Ureter (tissue), 1 donor: ENCODE measurements around the gene TMEM212. TPM values are rescaled to one million over a fixed set of nuclear protein-coding genes. Genes with fewer than 3 reads are reported as not detected.
A peak's percentile ranks its signal among the peaks of the same experiment; 100 is the strongest.

Source experiments
- DNase-seq: peaks from one replicate; pipeline ENCODE4 v3.0.0-alpha.2; 2020; ENCODE audit warnings: low spot score
- total RNA-seq: library from RNA; stranded (reverse); gene quantifications from one replicate; pipeline ENCODE4 v1.2.4, GENCODE V29; 2023
- donor health status: DM: yes; HTN: yes; CAD: no.

The TMEM212 gene
- total RNA-seq = not detected

DNA sequence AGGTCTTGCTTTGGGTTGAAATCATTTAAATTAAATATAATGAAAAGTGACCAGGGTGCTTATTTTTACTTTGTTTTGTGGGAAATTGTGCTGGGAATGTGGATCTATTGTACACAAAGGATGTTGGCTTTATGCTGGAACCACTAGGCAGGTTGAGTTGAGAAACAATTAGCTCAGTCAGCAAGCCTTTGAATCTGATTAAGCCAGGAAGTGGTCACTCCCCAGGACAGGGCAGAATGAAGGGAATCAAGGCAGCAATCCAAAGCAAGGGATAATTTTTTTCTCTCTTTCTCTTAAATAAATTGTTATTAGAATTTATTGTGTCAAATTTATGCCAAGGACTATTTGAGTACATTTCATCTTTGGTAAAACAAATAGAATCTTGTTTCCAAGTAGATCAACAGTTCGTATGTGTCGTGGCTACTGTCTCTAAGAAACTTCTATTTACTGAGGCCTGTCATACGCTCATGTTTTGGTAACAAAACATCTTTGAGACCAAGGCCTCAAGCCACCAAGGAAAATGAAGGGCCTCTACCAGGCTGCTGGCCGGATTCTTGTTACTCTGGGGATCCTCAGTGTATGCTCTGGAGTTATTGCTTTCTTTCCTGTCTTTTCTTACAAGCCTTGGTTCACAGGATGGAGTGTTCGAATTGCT, at the start of gene TMEM212:
Gene TMEM212, plus strand, starts transcription at position 486 of the 655 bp plus-strand sequence. Its CDS starts 35 bp downstream, at position 521.
- DNase-seq = no peak

DNA sequence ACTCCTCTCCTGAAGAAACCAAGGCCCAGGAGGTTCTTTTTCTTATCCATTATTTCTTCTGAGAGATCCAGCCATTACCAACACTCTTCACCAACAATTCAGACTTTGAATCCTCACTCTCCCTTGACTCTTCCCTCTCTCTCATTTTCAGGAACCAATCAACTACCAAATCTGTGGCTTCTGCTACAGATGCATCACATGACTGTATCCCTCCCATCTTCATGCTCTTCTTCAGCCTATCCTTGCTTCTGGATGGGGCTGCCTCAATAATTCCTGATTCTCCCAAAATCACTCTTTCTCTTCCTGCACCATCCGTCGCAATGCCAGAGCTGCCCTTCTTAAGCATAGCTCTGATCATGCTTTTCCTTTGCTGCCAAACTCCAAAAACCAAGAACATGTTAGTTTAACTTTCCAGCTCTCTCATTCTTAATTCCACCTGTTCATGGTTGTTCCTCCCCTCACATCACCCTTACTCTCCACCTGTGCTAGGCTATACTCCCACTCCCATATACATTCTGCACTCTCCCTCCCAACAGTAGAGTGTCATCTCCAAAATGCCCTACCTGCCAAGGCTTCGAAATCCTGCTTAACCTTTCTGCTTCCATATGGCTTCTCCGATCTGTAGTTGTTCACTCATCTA, 46.4 kb upstream of the TMEM212 start:
- DNase-seq = no peak

DNA sequence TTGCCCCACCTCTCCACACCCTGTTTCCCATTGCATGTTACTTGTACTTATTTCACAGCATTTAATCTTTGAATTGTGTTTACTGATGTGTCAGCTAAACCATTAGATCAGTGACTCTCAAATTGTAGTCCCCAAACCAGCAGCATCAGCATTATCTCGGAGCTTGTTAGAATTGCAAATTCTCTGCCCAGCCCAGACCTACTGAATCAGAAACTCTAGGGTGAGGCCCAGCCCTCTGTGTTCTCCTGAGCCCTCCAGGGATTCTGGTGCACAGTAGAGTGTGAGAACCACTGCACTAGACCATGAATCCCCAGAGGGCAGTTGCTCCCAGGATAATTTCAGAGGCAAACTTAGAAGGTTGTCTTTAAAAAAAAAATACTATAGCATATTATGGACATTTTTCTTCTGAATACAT, 45.9 kb upstream of the TMEM212 start:
- DNase-seq = no peak

DNA sequence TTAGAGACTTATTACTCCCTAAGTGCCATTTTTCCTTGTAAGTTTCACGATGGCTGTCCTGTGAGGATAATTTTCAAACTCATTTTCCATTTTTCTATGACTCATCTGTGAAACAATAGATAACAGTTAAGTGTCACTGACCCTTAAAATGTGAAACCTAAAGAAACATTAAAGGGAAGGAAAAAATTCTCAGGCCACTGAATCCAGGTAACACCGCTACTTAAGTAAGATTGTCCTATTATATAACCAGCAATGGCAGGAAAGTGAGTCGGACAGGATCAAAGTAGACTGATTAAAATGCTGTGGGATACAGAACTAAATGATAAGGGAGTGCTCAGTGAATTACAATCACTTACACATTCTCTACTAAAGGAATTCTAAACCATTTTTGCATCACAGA, 45.3 kb upstream of the TMEM212 start:
- no peak for DNase-seq

DNA sequence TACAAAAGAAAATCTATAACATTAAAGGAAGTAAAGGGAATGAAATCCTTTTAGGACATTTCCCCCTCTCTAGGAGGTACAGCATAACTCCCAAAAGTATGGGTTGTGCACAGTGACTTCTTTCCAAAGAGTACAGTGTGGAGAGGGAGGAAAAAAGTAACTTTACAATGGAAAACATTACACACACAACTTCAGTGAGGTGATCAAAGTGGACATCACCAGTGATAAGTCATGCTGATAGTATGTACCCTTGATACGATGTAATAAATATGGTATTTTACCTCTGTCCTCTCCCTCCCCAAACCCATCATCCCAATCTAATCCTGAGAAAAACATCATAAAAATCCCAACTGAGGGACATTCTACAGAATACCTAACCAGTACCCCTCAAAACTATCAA, 43.6 kb upstream of the TMEM212 start:
- no peak for DNase-seq

DNA sequence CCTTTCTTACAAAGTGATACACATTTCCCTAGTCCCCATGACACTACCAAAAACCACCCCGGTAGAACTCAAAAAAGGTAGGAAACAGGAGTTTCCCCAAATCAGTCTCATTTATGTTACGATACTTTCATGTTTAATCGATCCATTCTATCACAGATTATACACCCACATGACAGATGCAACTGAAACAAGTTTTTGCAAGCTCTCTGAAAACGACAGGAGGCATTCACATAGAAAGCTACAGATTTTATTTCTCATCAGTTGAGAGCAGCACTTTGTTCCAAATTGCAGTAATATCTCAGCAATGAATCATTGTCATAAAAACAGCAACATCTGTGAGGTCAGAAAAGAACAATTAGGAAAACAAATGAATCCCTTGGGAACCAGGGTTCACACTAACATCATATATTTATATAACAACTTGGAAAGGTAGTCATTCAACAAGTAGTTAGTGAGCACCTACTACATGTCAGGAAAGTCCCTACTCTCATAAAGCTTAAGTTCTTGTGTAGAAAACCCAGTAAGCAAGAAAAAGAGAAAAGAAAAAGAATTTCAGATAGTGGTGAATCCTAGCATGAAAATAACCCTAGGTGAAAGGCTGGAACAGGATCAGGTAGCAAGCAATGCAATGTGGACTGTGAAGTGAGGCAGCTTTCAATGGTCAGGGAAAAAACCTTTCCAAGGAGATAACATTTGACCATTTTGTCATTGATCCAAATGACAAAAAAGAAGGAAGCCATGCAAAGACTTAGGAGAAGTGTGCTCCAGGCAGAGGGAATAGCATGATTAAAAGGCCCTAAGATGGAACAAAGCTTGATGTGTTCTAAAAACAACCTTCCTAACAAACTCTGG, 41.2 kb upstream of the TMEM212 start:
- no peak for DNase-seq

DNA sequence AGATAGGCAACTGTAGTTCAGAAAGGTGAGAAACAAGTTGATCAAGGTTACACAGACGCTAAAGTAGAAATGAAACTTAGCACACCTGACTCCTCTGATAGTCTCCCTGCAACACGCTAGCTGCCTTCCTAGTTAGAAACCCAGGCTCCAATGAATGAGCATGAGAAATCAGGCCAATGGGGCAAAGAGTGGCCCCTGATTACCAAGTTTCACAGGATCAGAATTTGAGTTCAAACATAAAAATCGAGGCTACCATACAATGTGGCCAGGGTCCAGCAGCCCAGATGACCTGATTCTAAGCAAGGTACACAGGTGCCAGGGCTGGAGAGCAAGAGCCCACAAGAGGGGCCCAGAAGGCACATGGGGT, 40.6 kb upstream of the TMEM212 start:
- no peak for DNase-seq

DNA sequence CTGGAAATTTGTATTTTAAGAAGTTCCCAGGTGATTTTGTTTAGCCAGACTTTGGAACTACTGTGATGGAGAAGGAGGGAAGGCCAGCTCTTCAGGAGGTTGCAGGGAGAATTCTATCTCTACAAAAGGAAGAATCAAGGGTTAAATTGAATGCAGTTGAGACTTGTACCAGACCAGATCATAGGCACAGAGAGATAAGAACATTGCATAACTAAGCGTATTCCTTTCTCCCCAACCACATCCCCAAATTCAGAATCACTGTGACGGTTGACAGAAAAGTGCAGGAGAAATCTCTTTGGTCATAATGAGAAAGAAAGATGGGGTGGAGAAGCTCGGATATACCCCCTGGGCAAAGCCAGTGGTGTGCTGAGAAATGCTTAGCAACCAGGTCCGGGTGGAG, 40.1 kb upstream of the TMEM212 start:
- no peak for DNase-seq

DNA sequence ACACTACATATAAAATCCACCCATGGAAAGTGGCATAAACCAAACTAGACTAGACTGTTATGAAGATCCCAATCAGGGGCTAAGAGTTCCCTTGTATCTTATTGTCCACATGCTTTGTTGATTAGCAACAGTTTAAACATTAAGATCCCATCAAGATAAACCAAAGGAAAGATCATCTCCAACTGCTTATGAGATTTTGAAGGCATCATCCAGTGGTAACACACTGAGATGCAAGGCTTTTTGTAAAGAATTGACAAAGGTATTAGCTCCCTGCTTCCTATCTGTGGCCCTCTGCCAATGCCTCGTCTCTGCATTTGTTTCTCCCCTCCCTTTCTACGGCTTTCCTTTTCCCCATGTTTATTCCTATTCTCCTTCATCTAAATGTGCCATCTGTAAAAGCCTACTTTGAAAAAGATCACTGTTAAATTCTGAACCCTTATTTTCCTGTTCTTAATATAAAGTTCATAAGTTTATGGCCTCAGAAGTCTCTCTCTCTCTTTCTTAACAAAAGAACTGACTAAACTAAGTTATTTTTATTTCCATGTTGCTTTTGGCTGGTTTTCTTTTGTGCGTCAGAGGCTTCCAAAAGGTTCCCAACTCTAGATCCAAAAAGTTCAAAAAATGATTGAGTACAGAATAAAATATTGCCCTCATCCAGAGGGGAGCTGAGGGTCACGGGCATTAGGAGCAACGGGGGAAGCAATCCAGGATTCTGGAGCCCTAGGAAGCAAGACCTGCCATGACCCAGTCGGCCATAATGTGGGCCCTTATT, 38.3 kb upstream of the TMEM212 start:
- DNase-seq = no peak

DNA sequence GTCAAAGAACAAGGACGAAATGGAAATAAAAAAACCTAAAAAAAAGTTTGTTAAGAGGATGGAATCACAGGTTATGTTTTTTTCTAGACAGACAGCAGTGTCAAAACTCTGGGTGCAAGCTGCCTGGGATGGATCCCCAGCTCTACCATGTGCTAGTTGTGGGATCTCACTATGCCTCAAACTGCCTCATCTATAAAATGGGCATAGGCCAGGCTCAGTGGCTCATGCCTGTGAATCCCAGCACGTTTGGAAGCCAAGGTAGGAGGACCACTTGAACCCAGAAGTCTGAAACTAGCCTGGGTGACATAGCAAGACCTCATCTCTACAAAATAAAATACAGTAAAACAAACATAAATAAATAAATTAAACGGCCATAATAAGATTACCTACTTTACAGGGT, 37.5 kb upstream of the TMEM212 start:
- no peak for DNase-seq

DNA sequence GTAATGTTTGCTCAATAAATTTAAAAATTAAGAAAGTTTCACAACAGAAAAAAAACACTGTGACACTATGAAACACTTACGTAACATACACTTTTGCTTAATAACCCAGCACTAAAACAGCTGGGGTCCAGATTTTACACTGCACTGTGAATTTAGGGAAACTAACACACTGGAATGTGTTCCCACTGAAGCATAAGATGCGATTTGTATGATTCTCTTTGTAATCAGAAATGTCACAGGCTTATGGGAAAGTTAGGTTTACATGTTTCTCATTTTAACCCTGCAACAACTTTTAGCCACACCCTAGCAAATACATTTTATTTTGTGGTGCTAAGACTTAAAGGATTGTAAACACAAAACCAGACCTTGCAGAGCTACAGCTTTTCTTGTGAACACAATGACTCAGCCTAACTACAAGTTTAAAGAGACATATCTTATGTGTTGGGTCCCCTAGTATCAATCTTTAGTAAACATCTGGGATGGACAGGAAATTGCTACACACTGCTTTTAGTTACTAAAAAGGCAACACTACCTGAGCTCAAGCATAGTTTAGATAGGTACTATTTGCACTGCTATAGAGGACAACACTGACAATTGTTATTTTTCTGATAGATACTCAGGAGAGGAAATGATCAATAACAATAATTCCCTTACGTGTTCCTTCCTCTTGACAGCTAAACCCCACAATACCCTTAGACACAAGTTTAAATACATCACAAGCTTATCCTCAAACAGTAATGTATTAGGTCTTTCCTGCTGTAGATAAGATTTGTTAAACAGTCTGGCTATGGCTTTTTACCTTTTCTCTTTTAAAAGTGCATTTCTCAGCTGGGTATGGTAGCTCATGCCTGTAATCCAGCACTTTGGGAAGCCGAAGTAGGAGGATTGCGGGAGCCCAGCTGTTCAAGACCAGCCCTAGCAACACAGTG, 36.7 kb upstream of the TMEM212 start:
- DNase-seq = no peak

DNA sequence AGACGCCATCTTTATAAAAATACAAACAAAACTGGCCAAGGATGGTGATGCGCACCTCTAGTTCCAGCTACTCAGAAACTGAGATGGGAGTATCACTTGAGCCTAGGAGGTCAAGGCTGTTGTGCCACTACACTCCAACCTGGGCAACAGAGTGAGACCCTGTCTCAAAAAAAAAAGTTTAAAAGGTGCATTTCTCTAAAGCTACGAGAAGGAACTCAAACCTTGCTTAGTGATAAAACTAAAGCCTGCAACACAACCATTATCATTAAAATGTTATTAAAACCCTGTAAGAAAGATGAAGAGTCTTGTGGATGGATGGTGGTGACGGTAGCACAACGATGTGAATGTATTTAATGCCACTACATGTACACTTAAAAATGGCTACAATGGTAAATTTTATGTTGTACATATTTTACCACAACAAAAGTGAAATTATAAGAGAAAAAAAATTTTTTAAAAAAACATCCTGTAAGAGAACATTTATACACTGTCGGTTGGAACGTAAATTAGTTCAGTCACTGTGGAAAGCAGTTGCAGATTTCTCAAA, 35.9 kb upstream of the TMEM212 start:
- no peak for DNase-seq

DNA sequence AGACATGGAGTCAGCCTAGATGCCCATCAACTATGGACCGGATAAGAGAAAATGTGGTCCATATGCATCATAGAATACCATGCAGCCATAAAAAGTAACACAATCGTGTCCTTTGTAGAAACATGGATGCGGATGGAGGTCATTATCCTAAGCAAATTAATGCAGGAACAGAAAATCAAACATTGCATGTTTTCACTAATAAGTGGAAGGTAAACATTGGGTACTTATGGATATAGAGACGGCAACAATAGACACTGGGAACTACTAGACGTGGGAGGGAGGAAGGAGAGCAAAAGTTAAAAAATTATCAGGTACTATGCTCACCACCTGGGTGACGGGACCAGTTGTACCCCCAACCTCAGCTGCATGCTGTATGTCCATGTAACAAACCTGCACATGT, 35.3 kb upstream of the TMEM212 start:
- no peak for DNase-seq

DNA sequence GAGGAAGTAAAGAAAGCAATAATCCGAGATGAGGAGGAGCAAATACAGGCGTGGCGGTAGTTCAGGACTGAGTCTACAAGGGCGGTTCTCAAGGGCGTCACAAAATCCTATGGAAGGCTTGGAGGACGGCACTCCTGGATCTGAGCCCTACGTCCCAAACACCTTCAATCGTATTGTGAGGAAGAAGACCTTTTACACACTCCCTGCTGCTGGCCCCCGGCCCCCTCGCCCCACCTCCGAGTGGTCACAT, 33.6 kb upstream of the TMEM212 start:
- DNase-seq = no peak

DNA sequence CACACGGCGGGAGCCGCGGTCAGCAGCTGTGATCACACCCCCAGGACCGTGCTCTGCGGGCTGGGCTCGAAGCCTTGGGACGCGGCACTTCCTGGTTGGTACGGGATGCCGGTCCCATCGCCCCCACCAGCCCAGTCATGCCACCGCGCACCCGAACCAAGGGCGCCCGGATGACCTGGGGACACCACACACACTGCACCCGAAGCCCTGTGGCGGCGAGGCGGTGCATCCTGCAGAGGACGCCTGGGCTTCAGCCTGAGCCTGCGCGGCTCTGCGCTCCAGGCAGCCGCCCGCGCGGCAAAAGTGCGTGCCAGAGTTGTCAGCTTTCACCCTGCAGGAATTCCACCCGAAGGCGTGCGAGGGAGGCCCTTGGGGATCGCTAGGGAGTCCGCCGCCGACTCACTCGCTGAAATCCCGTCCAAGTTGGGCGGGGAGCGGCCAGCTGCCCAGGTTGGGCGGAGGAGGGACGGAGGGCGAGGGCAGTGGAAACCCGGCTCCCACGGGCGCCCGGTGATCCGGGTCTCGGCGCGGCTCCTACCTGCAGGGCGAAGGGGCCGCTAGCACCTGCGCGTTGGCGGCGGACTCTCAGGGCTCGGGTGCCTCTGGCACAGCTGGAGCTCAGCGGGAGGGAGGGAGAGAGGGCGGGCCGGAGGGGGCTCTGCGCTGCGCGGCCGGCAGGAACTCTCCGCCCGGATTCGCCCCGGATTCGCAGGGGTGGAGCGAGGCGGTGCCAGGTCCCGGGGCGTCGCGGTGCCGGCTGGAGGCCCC, 33.1 kb upstream of the TMEM212 start, which contains the start of gene PLD1:
Gene PLD1, minus strand, starts transcription at position 623 of the 768 bp plus-strand sequence. CDS start 72,432 bp downstream, outside the sequence.
- DNase-seq = peak; percentile 86

DNA sequence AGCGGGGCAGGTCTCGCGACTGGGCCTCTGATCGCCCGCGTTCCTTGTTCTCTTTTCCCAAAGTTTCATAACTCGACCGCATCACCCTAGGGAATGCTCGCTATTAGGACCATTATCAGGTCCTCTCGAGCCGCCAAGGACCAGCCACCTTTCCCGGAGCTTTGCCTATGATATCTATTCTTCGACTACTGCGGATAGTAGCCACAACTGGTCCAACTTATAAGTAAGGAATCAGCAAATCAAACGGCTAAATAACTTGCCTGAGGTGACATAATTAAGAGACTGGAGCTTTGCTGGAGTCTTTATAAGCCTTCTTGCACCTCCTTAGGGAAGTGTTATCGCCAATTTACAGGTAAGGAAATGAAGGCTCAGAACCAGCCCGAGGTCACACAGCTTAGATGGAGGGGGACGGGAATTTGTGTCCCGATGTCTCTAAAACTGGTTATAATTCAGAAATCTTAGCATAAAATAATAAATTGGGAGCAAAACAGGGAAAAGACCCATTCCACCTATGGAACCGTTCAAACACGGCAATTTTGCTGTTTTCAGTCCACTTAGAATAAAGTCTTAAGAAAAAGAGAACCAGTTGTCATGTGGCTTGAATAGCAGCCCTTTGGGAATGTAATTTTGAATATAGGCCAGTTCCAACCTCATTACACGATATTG, 32.4 kb upstream of the TMEM212 start:
- DNase-seq = no peak

DNA sequence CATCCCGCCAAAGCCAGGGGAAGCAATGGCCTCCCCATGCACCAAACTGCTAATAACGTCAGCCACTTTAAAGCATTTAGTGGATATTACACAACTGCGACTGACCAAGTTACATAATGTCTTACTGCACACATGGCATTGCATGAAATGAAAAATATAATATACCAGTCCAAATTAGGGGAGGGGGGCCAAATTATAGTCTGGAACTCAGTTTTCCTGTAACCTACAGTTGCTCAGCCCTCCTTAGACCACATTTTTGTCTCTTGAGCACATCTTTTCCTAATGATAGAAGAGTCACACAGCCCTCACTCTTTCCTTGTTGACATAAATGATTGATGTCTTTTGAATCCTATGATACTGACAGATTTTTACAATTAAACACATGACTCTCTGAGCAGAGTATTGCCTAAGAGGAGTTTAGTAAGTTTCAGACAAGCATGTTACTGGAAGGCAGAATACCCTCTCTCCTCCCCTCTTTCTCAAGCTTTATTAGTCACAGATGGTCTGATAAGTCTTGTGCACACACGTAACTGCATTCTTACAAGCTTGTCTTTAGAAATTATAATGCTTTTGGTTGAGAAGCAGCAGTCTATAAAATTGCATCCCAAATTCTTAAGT, 31.7 kb upstream of the TMEM212 start:
- DNase-seq = no peak

DNA sequence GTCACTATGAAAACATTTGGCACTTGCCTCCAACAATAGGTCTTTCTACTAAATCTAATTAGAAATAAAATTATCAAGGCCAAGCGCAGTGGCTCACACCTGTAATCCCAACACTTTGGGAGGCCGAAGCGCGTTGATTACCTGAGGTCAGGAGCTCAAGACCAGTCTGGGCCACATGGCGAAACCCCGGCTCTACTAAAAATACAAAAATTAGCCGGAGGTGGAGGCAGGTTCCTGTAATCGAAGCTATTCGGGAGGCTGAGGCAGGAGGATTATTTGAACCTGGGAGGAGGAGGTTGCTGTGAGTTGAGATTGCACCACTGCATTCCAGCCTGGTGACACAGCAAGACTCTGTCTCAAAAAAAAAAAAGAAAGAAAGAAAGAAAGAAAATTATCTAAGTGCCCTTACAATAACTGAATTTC, 31.2 kb upstream of the TMEM212 start:
- DNase-seq = no peak

DNA sequence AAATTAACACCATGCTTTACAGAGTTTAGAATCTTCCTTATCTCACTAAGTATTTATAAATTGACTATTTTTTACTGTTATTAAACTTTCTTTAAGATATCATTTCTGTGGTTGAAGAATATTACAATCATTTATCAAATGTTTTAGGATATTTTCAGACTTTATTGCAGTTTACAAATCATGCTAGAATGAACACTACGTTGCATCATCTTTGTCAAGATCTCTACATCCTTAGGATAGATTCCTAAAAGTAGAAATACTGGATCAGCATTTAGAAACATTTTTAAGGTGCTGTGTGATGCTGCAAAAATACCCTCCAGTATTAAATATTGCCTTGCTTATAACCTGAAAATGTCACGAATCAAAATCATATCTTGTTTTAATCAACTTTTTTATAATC, 30.3 kb upstream of the TMEM212 start:
- no peak for DNase-seq
